Astrocyte of the hippocampus (primary cell): ENCODE results near the gene NR6A1.

Experiments
- DNase-seq: peaks from one replicate; pipeline ENCODE4 v3.0.0; 2011; ENCODE audit warnings: low read depth, low spot score

Gene NR6A1

GRCh38 chr9:124472770-124473169 lies 298.3 kb downstream of the NR6A1 start:
- DNase-seq: no peak

- no peak for DNase-seq
These were observed 299.4 kb downstream of the NR6A1 start for GRCh38 chr9:124471761-124472160.

- no peak for DNase-seq
These were observed 300.4 kb downstream of the NR6A1 start for GRCh38 chr9:124470726-124471125.

- DNase-seq: no peak
These were observed 300.8 kb downstream of the NR6A1 start for GRCh38 chr9:124470306-124470705.

GRCh38 chr9:124469011-124469832 lies 301.9 kb downstream of the NR6A1 start:
- DNase-seq: no peak

GRCh38 chr9:124468061-124468740 lies 302.9 kb downstream of the NR6A1 start:
- DNase-seq: no peak

GRCh38 chr9:124467410-124468060 lies 303.6 kb downstream of the NR6A1 start:
- DNase-seq: no peak
